GM19455 (cell line): ENCODE results near the gene CD34.
"Not testable (repeated sequence)": the region's sequence is repeated elsewhere in the genome, so short reads cannot be mapped to it uniquely, and the experiment has no call there.

Experiments used
- ATAC-seq: cut with Tn5 transposase; IDR thresholded peaks from one replicate; pipeline ENCODE4 v1.9.1; 2021; ENCODE audit not compliant: unreplicated experiment

Gene CD34

GRCh38 chr1:207933205-207933800, 22.4 kb upstream of the CD34 start:
- ATAC-seq = no peak

- ATAC-seq = no peak
Observed at GRCh38 chr1:207926984-207927383, 16.1 kb upstream of the CD34 start.

GRCh38 chr1:207925969-207926368, 15.0 kb upstream of the CD34 start:
- not testable (repeated sequence) for ATAC-seq

- ATAC-seq = no peak
Observed at GRCh38 chr1:207925210-207925609, 14.3 kb upstream of the CD34 start.

- ATAC-seq = no peak
Observed at GRCh38 chr1:207923561-207923960, 12.6 kb upstream of the CD34 start.

GRCh38 chr1:207923121-207923520, 12.2 kb upstream of the CD34 start:
- no peak for ATAC-seq

GRCh38 chr1:207922554-207922953, 11.6 kb upstream of the CD34 start:
- ATAC-seq = no peak

GRCh38 chr1:207921321-207921720, 10.4 kb upstream of the CD34 start:
- no peak for ATAC-seq

GRCh38 chr1:207920444-207921021, 9.6 kb upstream of the CD34 start:
- no peak for ATAC-seq

- ATAC-seq = no peak
Observed at GRCh38 chr1:207919523-207920170, 8.7 kb upstream of the CD34 start.

GRCh38 chr1:207918581-207918980, 7.7 kb upstream of the CD34 start:
- ATAC-seq = no peak

GRCh38 chr1:207918011-207918410, 7.1 kb upstream of the CD34 start:
- no peak for ATAC-seq

- ATAC-seq = no peak
Observed at GRCh38 chr1:207917080-207917479, 6.2 kb upstream of the CD34 start.

- ATAC-seq = no peak
Observed at GRCh38 chr1:207913951-207914350, 3.0 kb upstream of the CD34 start.

- ATAC-seq = no peak
Observed at GRCh38 chr1:207911856-207912760, 1.2 kb upstream of the CD34 start.

GRCh38 chr1:207909687-207910086, 1.2 kb downstream of the CD34 start:
- ATAC-seq = no peak

GRCh38 chr1:207908107-207908734, 2.7 kb downstream of the CD34 start:
- ATAC-seq = no peak

- ATAC-seq = no peak
Observed at GRCh38 chr1:207904391-207904790, 6.5 kb downstream of the CD34 start.

GRCh38 chr1:207903767-207904166, 7.2 kb downstream of the CD34 start:
- ATAC-seq = no peak

- no peak for ATAC-seq
Observed at GRCh38 chr1:207903053-207903452, 7.9 kb downstream of the CD34 start.

- no peak for ATAC-seq
Observed at GRCh38 chr1:207902566-207902965, 8.4 kb downstream of the CD34 start.
